Smooth muscle cell (in vitro differentiated cells): Measurements from ENCODE around the gene GNG11. TPM values are rescaled to one million over a fixed set of nuclear protein-coding genes. Genes with fewer than 3 reads are reported as not detected.
"Not testable (repeated sequence)": the region's sequence is repeated elsewhere in the genome, so short reads cannot be mapped to it uniquely, and the experiment has no call there.

Source experiments
- DNase-seq: peaks from one replicate; lab custom pipeline; 2025; ENCODE audit not compliant: unreplicated experiment; lab: John Stamatoyannopoulos, UW
- H2AFZ ChIP-seq: fragments of 200-600 bp; sonication (generic); 2 replicates; pipeline ENCODE4 v1.6.0; 2016; ENCODE audit warnings: antibody characterized with exemption, low read depth, mild to moderate bottlenecking
- H3F3A ChIP-seq: fragments of 200-600 bp; sonication (generic); 2 replicates; pipeline ENCODE4 v1.6.0; 2017; ENCODE audit warnings: antibody characterized with exemption, low read depth
- H3K27ac ChIP-seq: fragments of 200-600 bp; sonication (generic); 2 replicates; pipeline ENCODE4 v1.5.1; 2016; ENCODE audit warnings: low read depth, mild to moderate bottlenecking
- H3K27me3 ChIP-seq: fragments of 200-600 bp; sonication (generic); 2 replicates; pipeline ENCODE4 v1.6.1; 2016; ENCODE audit warnings: low read depth, mild to moderate bottlenecking
- H3K36me3 ChIP-seq: fragments of 200-600 bp; sonication (generic); 2 replicates; pipeline ENCODE4 v1.5.1; 2016; ENCODE audit warnings: low read depth
- H3K4me1 ChIP-seq: fragments of 200-600 bp; sonication (generic); 2 replicates; pipeline ENCODE4 v1.5.1; 2016; ENCODE audit warnings: low read depth
- H3K4me2 ChIP-seq: fragments of 200-600 bp; sonication (generic); 2 replicates; pipeline ENCODE4 v1.6.0; 2016; ENCODE audit warnings: mild to moderate bottlenecking
- H3K4me3 ChIP-seq: fragments of 200-600 bp; sonication (generic); 2 replicates; pipeline ENCODE4 v1.5.1; 2016; ENCODE audit warnings: mild to moderate bottlenecking
- H3K79me2 ChIP-seq: fragments of 200-600 bp; sonication (generic); 2 replicates; pipeline ENCODE4 v1.6.0; 2016; ENCODE audit warnings: low read depth, mild to moderate bottlenecking
- H3K9ac ChIP-seq: fragments of 200-600 bp; sonication (generic); 2 replicates; pipeline ENCODE4 v1.6.0; 2016; ENCODE audit warnings: low read depth
- H3K9me3 ChIP-seq: fragments of 200-600 bp; sonication (generic); replicated peaks from 2 replicates; pipeline ENCODE4 v1.5.1; 2016; ENCODE audit warnings: low read depth
- H4K20me1 ChIP-seq: fragments of 200-600 bp; sonication (generic); 2 replicates; pipeline ENCODE4 v1.6.0; 2016; ENCODE audit warnings: low read depth
- CTCF ChIP-seq: fragments of 200-600 bp; sonication (generic); IDR thresholded peaks from 2 replicates; pipeline ENCODE4 v1.5.1; 2017; ENCODE audit warnings: borderline replicate concordance, mild to moderate bottlenecking, antibody characterized with exemption; ENCODE audit not compliant: insufficient read depth, poor library complexity, severe bottlenecking
- WGBS: methylation state at CpG from one replicate; pipeline ENCODE4 v1.1.7; 2016; ENCODE audit warnings: low lambda C conversion rate; 5-methylcytosine and 5-hydroxymethylcytosine counted together
- polyA plus RNA-seq: library from polyadenylated mRNA; unstranded; fragments of >200 nt; fragmentation: Nextera tagmentation; extraction: Ambion mirVana; gene quantifications from 2 replicates; pipeline ENCODE4 v1.2.1, GENCODE V29; 2016
- total RNA-seq: library from RNA; depleted of rRNA; stranded (reverse); fragments of >200 nt; gene quantifications from 2 replicates; pipeline ENCODE4 v1.2.3, GENCODE V29; 2014

GNG11 gene
- total and polyA plus RNA-seq, 2 experiments from 2014 or later, result 13.4 to 31.2 TPM

- H2AFZ ChIP-seq, result no peak overlapping the region
- no peaks in the 10 kb centered on the region for H3K36me3 ChIP-seq
- no peaks in the 10 kb centered on the region for H3K9me3 ChIP-seq
- WGBS, result 39% methylated on average over 3 of the region's 3 CpGs
- H3K4me2 ChIP-seq, result peak overlapping the region; percentile 39
- no peak overlapping the region for H3K9ac ChIP-seq
- no peak overlapping the region for H3K4me3 ChIP-seq
- no peaks in the 10 kb centered on the region for H3F3A ChIP-seq
- no peak for DNase-seq
- no peak overlapping the region for H3K27ac ChIP-seq
- no peak for TF ChIP-seq CTCF
- no peaks in the 10 kb centered on the region for H3K79me2 ChIP-seq
- H3K27me3 ChIP-seq, result no peaks in the 10 kb centered on the region
- H3K4me1 ChIP-seq, result peaks cover 3% of the 10 kb centered on the region
- H4K20me1 ChIP-seq, result no peaks in the 10 kb centered on the region
Observed at GRCh38 chr7:93910076-93910994, 11.2 kb upstream of the GNG11 start.

GRCh38 chr7:93911242-93911641, 10.3 kb upstream of the GNG11 start:
- not testable (repeated sequence) for H3K27ac ChIP-seq, H4K20me1 ChIP-seq, H3K9me3 ChIP-seq, H3K4me3 ChIP-seq, H2AFZ ChIP-seq, DNase-seq, H3K9ac ChIP-seq, H3K27me3 ChIP-seq, H3K36me3 ChIP-seq, H3K4me1 ChIP-seq, H3F3A ChIP-seq, H3K79me2 ChIP-seq
- peak overlapping the region; percentile 39 for H3K4me2 ChIP-seq
- 40% methylated on average over 3 of the region's 3 CpGs for WGBS

GRCh38 chr7:93911661-93912060, 9.9 kb upstream of the GNG11 start:
- H3K27ac ChIP-seq, result peak overlapping the region; percentile 19
- H3K9ac ChIP-seq, H3K9me3 ChIP-seq, DNase-seq, H3F3A ChIP-seq, H3K4me2 ChIP-seq, H3K4me3 ChIP-seq, H3K27me3 ChIP-seq, H4K20me1 ChIP-seq, H3K36me3 ChIP-seq, H3K79me2 ChIP-seq, H2AFZ ChIP-seq, H3K4me1 ChIP-seq: not testable (repeated sequence)

- no peaks in the 10 kb centered on the region for H3K27me3 ChIP-seq
- H3K9me3 ChIP-seq, result no peaks in the 10 kb centered on the region
- no peaks in the 10 kb centered on the region for H3F3A ChIP-seq
- no peak overlapping the region for H3K4me3 ChIP-seq
- H3K79me2 ChIP-seq, result no peaks in the 10 kb centered on the region
- DNase-seq, result no peak
- H2AFZ ChIP-seq, result peak overlapping the region; percentile 33
- no peak overlapping the region for H3K9ac ChIP-seq
- H3K4me1 ChIP-seq, result peaks cover 3% of the 10 kb centered on the region
- TF ChIP-seq CTCF, result no peak
- H3K4me2 ChIP-seq, result peak overlapping the region; percentile 15
- H3K36me3 ChIP-seq, result no peaks in the 10 kb centered on the region
- no peaks in the 10 kb centered on the region for H4K20me1 ChIP-seq
- no peak overlapping the region for H3K27ac ChIP-seq
Observed at GRCh38 chr7:93913197-93913596, 8.3 kb upstream of the GNG11 start.
